ENCODE data around the gene DLL1. TPM values are rescaled to one million over a fixed set of nuclear protein-coding genes. Genes with fewer than 3 reads are reported as not detected.

DLL1 gene
- total RNA-seq, 1 donor from 2014 or later: 7.5 TPM

Other genes with a start within 250 kb of the DLL1 start
- 12.8 and 18.1 TPM in 2 replicates for gene FAM120B, start 15.7 kb upstream of the DLL1 start, total RNA-seq

Data from dermis blood vessel endothelial cell (primary cell).